ENCODE data around the gene CARHSP1.

GRCh38 chr16:8894736-8895334, 26.0 kb upstream of the CARHSP1 start:
- TF ChIP-seq POLR2A (IDR thresholded peaks at IDR 0.05; ENCODE audit: control extremely low read depth in 1 of 2, low read depth in 2 of 2, low read length in 2 of 2) (no peak), CTCF (IDR thresholded peaks at IDR 0.05; ENCODE audit: control extremely low read depth in 1 of 3, insufficient read depth in 1 of 3, low read depth in 1 of 3, low read length in 3 of 3) (no peak), EZH2 (IDR thresholded peaks at IDR 0.05; ENCODE audit: low read depth, low read length, severe bottlenecking) (no peak), TBP (IDR thresholded peaks at IDR 0.05; ENCODE audit: low read depth, low read length) (no peak), POLR2AphosphoS5 (IDR thresholded peaks at IDR 0.05; ENCODE audit: low read depth, low read length) (no peak), YY1 (IDR thresholded peaks at IDR 0.05; ENCODE audit: low read depth, low read length) (no peak), TCF12 (IDR thresholded peaks at IDR 0.05; ENCODE audit: low read depth, low read length) (no peak), RAD21 (IDR thresholded peaks at IDR 0.05 in 1 of 2, conservative IDR thresholded peaks at IDR 0.05 in 1 of 2; ENCODE audit: low read depth in 2 of 2, low read length in 2 of 2) (no peak), RFX5 (IDR thresholded peaks at IDR 0.05; ENCODE audit: borderline replicate concordance, low read depth, low read length) (no peak), KDM5A (IDR thresholded peaks at IDR 0.05; ENCODE audit: low read length) (no peak), GTF2F1 (IDR thresholded peaks at IDR 0.05; ENCODE audit: borderline replicate concordance, low read depth, low read length) (no peak), TAF1 (IDR thresholded peaks at IDR 0.05; ENCODE audit: low read depth, low read length) (no peak), JUND (IDR thresholded peaks at IDR 0.05; ENCODE audit: low read length) (no peak)
